IMR-90 (cell line): ENCODE data around the gene LIMCH1. TPM values are rescaled to one million over a fixed set of nuclear protein-coding genes. Genes with fewer than 3 reads are reported as not detected.

Source experiments
- ATAC-seq: fragments of 200-7000 bp; cut with Tn5 transposase; 2 replicates; pipeline ENCODE4 v1.9.1; 2020; ENCODE audit warnings: low read depth, mild to moderate bottlenecking, moderate library complexity
- BruUV-seq: library from RNA; stranded (reverse); fragments of 400-500 nt; replicated peaks from 2 replicates; lab custom pipeline; 2021; lab: Mats Ljungman, UMichigan
- CTCF ChIA-PET: fragments of 300-600 bp; formaldehyde crosslinking; extraction: SDS; loops from one replicate; lab custom pipeline; 2021; ENCODE audit warnings: antibody characterized with exemption; lab: Yijun Ruan, JAX
- POLR2A ChIA-PET: fragments of 300-600 bp; sonication (Branson Sonifier 250); formaldehyde crosslinking; loops from one replicate; lab custom pipeline; 2022; ENCODE audit warnings: antibody characterized with exemption; ENCODE audit not compliant: unreplicated experiment; lab: Charles Lee
- DNase-seq: peaks from one replicate; pipeline ENCODE4 v3.0.0; 2013
- H2AFZ ChIP-seq: replicated peaks from 2 replicates; pipeline ENCODE3; 2013; ENCODE audit warnings: low read length, mild to moderate bottlenecking; ENCODE audit not compliant: poor library complexity
- H2AK5ac ChIP-seq: 2 replicates; pipeline ENCODE4 v1.6.1; 2013; ENCODE audit warnings: low read depth, low read length, inconsistent platforms
- H2AK9ac ChIP-seq: replicated peaks from 2 replicates; pipeline ENCODE3; 2013; ENCODE audit warnings: mild to moderate bottlenecking, low read depth, low read length, moderate library complexity; ENCODE audit not compliant: poor library complexity
- H2BK120ac ChIP-seq: 2 replicates; pipeline ENCODE4 v1.6.1; 2013; ENCODE audit warnings: low read depth, low read length, inconsistent platforms
- H2BK15ac ChIP-seq: 3 replicates; pipeline ENCODE4 v1.6.1; 2013; ENCODE audit warnings: low read depth, low read length, inconsistent platforms
- H2BK20ac ChIP-seq: 2 replicates; pipeline ENCODE4 v1.6.1; 2013; ENCODE audit warnings: low read depth, mild to moderate bottlenecking, inconsistent platforms, low read length, moderate library complexity
- H2BK5ac ChIP-seq: 2 replicates; pipeline ENCODE4 v1.6.1; 2013; ENCODE audit warnings: mild to moderate bottlenecking, low read depth, low read length, inconsistent platforms; ENCODE audit not compliant: poor library complexity, severe bottlenecking
- H3K14ac ChIP-seq: replicated peaks from 2 replicates; pipeline ENCODE4 v1.6.1; 2013; ENCODE audit warnings: low read depth, low read length, inconsistent platforms
- H3K18ac ChIP-seq: 2 replicates; pipeline ENCODE4 v1.6.1; 2013; ENCODE audit warnings: low read depth, low read length, control low read depth
- H3K23ac ChIP-seq: 2 replicates; pipeline ENCODE4 v1.6.1; 2013; ENCODE audit warnings: low read depth, low read length, inconsistent platforms
- H3K27ac ChIP-seq: 2 replicates; pipeline ENCODE4 v1.5.1; 2013; ENCODE audit warnings: mild to moderate bottlenecking, control low read depth, low read length; ENCODE audit not compliant: insufficient read depth
- H3K27me3 ChIP-seq: 2 replicates; pipeline ENCODE4 v1.6.1; 2013; ENCODE audit warnings: low read length; ENCODE audit not compliant: control insufficient read depth, insufficient read depth
- H3K36me3 ChIP-seq: 2 replicates; pipeline ENCODE4 v1.6.1; 2013; ENCODE audit warnings: low read length, mixed read lengths; ENCODE audit not compliant: control insufficient read depth, insufficient read depth
- H3K4ac ChIP-seq: 2 replicates; pipeline ENCODE4 v1.6.1; 2013; ENCODE audit warnings: low read depth, low read length, inconsistent platforms
- H3K4me1 ChIP-seq: 2 replicates; pipeline ENCODE4 v1.6.1; 2013; ENCODE audit warnings: low read length, mixed read lengths; ENCODE audit not compliant: control insufficient read depth, insufficient read depth
- H3K4me2 ChIP-seq: 2 replicates; pipeline ENCODE4 v1.6.1; 2013; ENCODE audit warnings: low read depth, mild to moderate bottlenecking, control low read depth, low read length, moderate library complexity
- H3K4me3 ChIP-seq: 2 replicates; pipeline ENCODE4 v1.5.1; 2013; ENCODE audit warnings: low read depth, mild to moderate bottlenecking, control low read depth, low read length, moderate library complexity; ENCODE audit not compliant: insufficient read depth
- H3K56ac ChIP-seq: 2 replicates; pipeline ENCODE4 v1.6.1; 2013; ENCODE audit warnings: low read length, inconsistent platforms; ENCODE audit not compliant: insufficient read depth; ENCODE audit errors: extremely low read depth
- H3K79me1 ChIP-seq, 2 experiments: 2 replicates each; pipeline ENCODE4 v1.6.1; 2013; ENCODE audit warnings: low read length in 2 of 2, inconsistent platforms in 1 of 2, low read depth in 1 of 2
- H3K9ac ChIP-seq: 2 replicates; pipeline ENCODE4 v1.6.1; 2013; ENCODE audit warnings: low read depth, low read length, control low read depth
- H3K9me1 ChIP-seq: 2 replicates; pipeline ENCODE4 v1.6.1; 2013; ENCODE audit warnings: low read length, inconsistent platforms; ENCODE audit not compliant: insufficient read depth
- H3K9me3 ChIP-seq: 2 replicates; pipeline ENCODE4 v1.6.1; 2013; ENCODE audit warnings: low read length; ENCODE audit not compliant: control insufficient read depth, insufficient read depth
- H4K20me1 ChIP-seq: 2 replicates; pipeline ENCODE4 v1.6.1; 2013; ENCODE audit warnings: low read length, inconsistent platforms; ENCODE audit not compliant: insufficient read depth
- H4K5ac ChIP-seq: 2 replicates; pipeline ENCODE4 v1.6.1; 2013; ENCODE audit warnings: mild to moderate bottlenecking, low read depth, low read length, control low read depth
- H4K8ac ChIP-seq, 2 experiments: 2 replicates each; pipeline ENCODE4 v1.6.1; 2013; ENCODE audit warnings: low read depth in 2 of 2, low read length in 2 of 2, control low read depth in 1 of 2, inconsistent platforms in 1 of 2
- H4K91ac ChIP-seq: 2 replicates; pipeline ENCODE4 v1.6.1; 2013; ENCODE audit warnings: low read depth, low read length, inconsistent platforms; ENCODE audit not compliant: insufficient read depth
- CEBPB ChIP-seq: IDR thresholded peaks from 2 replicates; pipeline ENCODE4 v1.6.1; 2012; ENCODE audit warnings: low read depth, low read length, improper control_type of control experiment
- CHD1 ChIP-seq: IDR thresholded peaks from 2 replicates; pipeline ENCODE4 v1.6.1; 2012; ENCODE audit warnings: low read depth, low read length, improper control_type of control experiment
- CTCF ChIP-seq: conservative IDR thresholded peaks from 2 replicates; pipeline ENCODE4 v1.5.1; 2012; ENCODE audit warnings: mild to moderate bottlenecking, low read depth, low read length, improper control_type of control experiment
- ELK1 ChIP-seq: fragments of 150-350 bp; IDR thresholded peaks from 2 replicates; pipeline ENCODE4 v1.6.1; 2016; ENCODE audit warnings: low read depth, mild to moderate bottlenecking, low read length, moderate library complexity, borderline replicate concordance
- MAZ ChIP-seq: IDR thresholded peaks from 2 replicates; pipeline ENCODE4 v1.6.1; 2012; ENCODE audit warnings: low read depth, mild to moderate bottlenecking, low read length, improper control_type of control experiment, moderate library complexity, borderline replicate concordance
- MXI1 ChIP-seq: IDR thresholded peaks from 2 replicates; pipeline ENCODE4 v1.6.1; 2012; ENCODE audit warnings: low read depth, mild to moderate bottlenecking, low read length, moderate library complexity, borderline replicate concordance
- NFE2L2 ChIP-seq: fragments of 150-350 bp; IDR thresholded peaks from 2 replicates; pipeline ENCODE4 v1.6.1; 2016; ENCODE audit warnings: low read depth, mild to moderate bottlenecking, low read length
- POLR2A ChIP-seq: IDR thresholded peaks from 2 replicates; pipeline ENCODE4 v1.6.1; 2012; ENCODE audit warnings: mild to moderate bottlenecking, low read depth, low read length
- RAD21 ChIP-seq: IDR thresholded peaks from 2 replicates; pipeline ENCODE4 v1.6.1; 2012; ENCODE audit warnings: low read length, improper control_type of control experiment
- RCOR1 ChIP-seq: IDR thresholded peaks from 2 replicates; pipeline ENCODE4 v1.6.1; 2012; ENCODE audit warnings: mild to moderate bottlenecking, low read length, improper control_type of control experiment; ENCODE audit not compliant: insufficient replicate concordance
- RFX5 ChIP-seq: IDR thresholded peaks from 2 replicates; pipeline ENCODE4 v1.8.0; 2012; ENCODE audit warnings: low read depth, mild to moderate bottlenecking, low read length, moderate library complexity
- SMC3 ChIP-seq: fragments of 150-350 bp; IDR thresholded peaks from 2 replicates; pipeline ENCODE4 v1.6.1; 2016; ENCODE audit warnings: low read depth, mild to moderate bottlenecking, antibody characterized with exemption, low read length, moderate library complexity
- USF2 ChIP-seq: fragments of 150-350 bp; IDR thresholded peaks from 2 replicates; pipeline ENCODE4 v1.6.1; 2017; ENCODE audit warnings: mild to moderate bottlenecking, antibody characterized with exemption, low read length, low read depth
- WGBS, 2 experiments: methylation state at CpG; one replicate each; pipeline versions ENCODE4 v1.1.5 to v1.1.7; 2013; ENCODE audit warnings: missing lambda C conversion rate in 2 of 2; ENCODE audit not compliant: insufficient read length in 1 of 2; ENCODE audit errors: extremely low coverage in 2 of 2; 5-methylcytosine and 5-hydroxymethylcytosine counted together
- dilution Hi-C: fragments of 300-500 bp; cut with HindIII; formaldehyde crosslinking; loops from one replicate; pipeline ENCODE4 v1.14.3; 2018; ENCODE audit warnings: low sequenced_read_pairs; ENCODE audit not compliant: unreplicated experiment
- in situ Hi-C: fragments of 300-500 bp; cut with MboI; formaldehyde crosslinking; loops from 3 replicates; pipeline ENCODE4 v1.14.3; 2019; ENCODE audit warnings: low sequenced_read_pairs, inconsistent platforms, mixed read lengths
- intact Hi-C: fragments of 100-400 bp; cut with micrococcal nuclease; formaldehyde crosslinking; loops from 2 replicates; pipeline ENCODE4 v1.10.0; 2022
- polyA plus RNA-seq, 3 experiments: library from polyadenylated mRNA; depleted of rRNA; stranded (reverse); fragments of >200 nt; gene quantifications; 2 replicates each; pipeline ENCODE4 v1.2.3, GENCODE V29; 2012; ENCODE audit warnings: low replicate concordance in 1 of 3
- total RNA-seq: library from RNA; depleted of rRNA; stranded (reverse); fragments of >200 nt; gene quantifications from 2 replicates; pipeline ENCODE4 v1.2.3, GENCODE V29; 2012

The LIMCH1 gene
- total and polyA plus RNA-seq, 2 of the 4 experiments (the other 2 are of a cell fraction): 0.89 to 2.9 TPM

- TF ChIP-seq RCOR1: no peak
- TF ChIP-seq CEBPB: no peak
- TF ChIP-seq RAD21: no peak
Measured at GRCh38 chr4:41678951-41679350, 141.0 kb downstream of the LIMCH1 start (continued).

- H2AK5ac ChIP-seq: no peak overlapping the region
- H4K20me1 ChIP-seq: no peaks in the 10 kb centered on the region
- no peaks in the 10 kb centered on the region for H3K79me1 ChIP-seq
- no TSS peak for BruUV-seq
- H4K8ac ChIP-seq: no peak overlapping the region
- intact Hi-C loops (no loop called here), dilution Hi-C loops (no loop called here), in situ Hi-C loops (no loop called here)
- no CpG with 5 or more reads among the region's 4 CpGs for WGBS, 2 experiments
- no peak overlapping the region for H3K4ac ChIP-seq
- DNase-seq (peak; percentile 2), ATAC-seq (no peak)
- no peaks in the 10 kb centered on the region for H3K4me1 ChIP-seq
- ChIA-PET POLR2A (no interaction called here), CTCF (no interaction called here)
- H3K27me3 ChIP-seq: peaks cover 2% of the 10 kb centered on the region; the same call in 1 of the 2 replicates
- no peak overlapping the region for H3K23ac ChIP-seq
- H3K4me3 ChIP-seq: no peak overlapping the region
- no peak overlapping the region for H3K56ac ChIP-seq
- H2AFZ ChIP-seq: no peak overlapping the region
- no peak overlapping the region for H4K91ac ChIP-seq
- H2BK15ac ChIP-seq: no peak overlapping the region
- H2BK20ac ChIP-seq: no peak overlapping the region
- H2BK120ac ChIP-seq: no peak overlapping the region
- H2BK5ac ChIP-seq: no peak overlapping the region
- no peak overlapping the region for H3K4me2 ChIP-seq
- H2AK9ac ChIP-seq: no peak overlapping the region
- H3K27ac ChIP-seq: no peak overlapping the region
- no peaks in the 10 kb centered on the region for H3K9me1 ChIP-seq
- H3K14ac ChIP-seq: no peak overlapping the region
- H3K9me3 ChIP-seq: no peaks in the 10 kb centered on the region
- H3K9ac ChIP-seq: no peak overlapping the region
- TF ChIP-seq MAZ (no peak), CHD1 (no peak), NFE2L2 (no peak), CTCF (no peak), CEBPB (no peak), USF2 (no peak), POLR2A (no peak), RCOR1 (no peak), RFX5 (no peak), MXI1 (no peak), ELK1 (no peak), SMC3 (no peak)
- no peaks in the 10 kb centered on the region for H3K36me3 ChIP-seq
- no peak overlapping the region for H3K18ac ChIP-seq
- no peak overlapping the region for H4K5ac ChIP-seq
Measured at GRCh38 chr4:41679991-41680390, 142.0 kb downstream of the LIMCH1 start.
